HT-29 (cell line): Measurements from ENCODE around the gene KRT39. TPM values are rescaled to one million over a fixed set of nuclear protein-coding genes. Genes with fewer than 3 reads are reported as not detected.
"Not testable (repeated sequence)": the region's sequence is repeated elsewhere in the genome, so short reads cannot be mapped to it uniquely, and the experiment has no call there.

Source experiments
- DNase-seq: peaks from one replicate; pipeline ENCODE4 v3.0.0-alpha.2; 2015; ENCODE audit warnings: low spot score
- total RNA-seq: library from RNA; depleted of rRNA; stranded (reverse); fragments of >200 nt; shearing (Covaris generic); gene quantifications from 2 replicates; pipeline ENCODE4 v1.2.3, GENCODE V29; 2014

KRT39 gene
- total RNA-seq, 1 experiment from 2014 or later = not detected

GRCh38 chr17:40940266-40940665, 26.5 kb downstream of the KRT39 start:
- no peak for DNase-seq

GRCh38 chr17:40938981-40939380, 27.8 kb downstream of the KRT39 start:
- peak; percentile 49 for DNase-seq

DNA sequence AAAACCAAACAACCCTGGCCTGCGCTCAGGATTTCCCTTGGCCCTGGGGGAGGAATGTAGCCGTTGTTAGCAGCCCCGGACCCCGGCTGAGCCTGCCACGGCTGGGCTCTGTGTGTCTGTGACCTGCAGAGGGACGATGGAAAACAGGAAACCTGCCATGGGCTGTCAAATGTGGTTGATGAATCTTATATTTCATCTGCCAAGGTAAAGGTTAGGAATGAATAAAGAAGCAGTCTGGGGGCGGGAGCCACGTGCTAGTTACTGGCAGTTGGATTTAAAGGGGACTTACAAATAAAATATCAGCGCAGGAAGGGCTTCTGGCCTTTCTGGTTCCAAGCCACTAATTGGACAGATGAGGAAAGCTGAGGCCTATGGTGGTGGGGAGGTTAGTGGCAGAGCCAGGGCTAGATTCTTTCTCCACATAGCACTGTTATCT, 29.3 kb downstream of the KRT39 start, which contains the start of gene KRT23:
KRT23 (minus strand) TSS at position 263 of the 436 bp plus-strand sequence. CDS start 1,043 bp downstream, outside the sequence.
- DNase-seq = peak; percentile 42

- peak; percentile 26 for DNase-seq
These were observed 29.8 kb downstream of the KRT39 start for GRCh38 chr17:40936976-40937375.

DNA sequence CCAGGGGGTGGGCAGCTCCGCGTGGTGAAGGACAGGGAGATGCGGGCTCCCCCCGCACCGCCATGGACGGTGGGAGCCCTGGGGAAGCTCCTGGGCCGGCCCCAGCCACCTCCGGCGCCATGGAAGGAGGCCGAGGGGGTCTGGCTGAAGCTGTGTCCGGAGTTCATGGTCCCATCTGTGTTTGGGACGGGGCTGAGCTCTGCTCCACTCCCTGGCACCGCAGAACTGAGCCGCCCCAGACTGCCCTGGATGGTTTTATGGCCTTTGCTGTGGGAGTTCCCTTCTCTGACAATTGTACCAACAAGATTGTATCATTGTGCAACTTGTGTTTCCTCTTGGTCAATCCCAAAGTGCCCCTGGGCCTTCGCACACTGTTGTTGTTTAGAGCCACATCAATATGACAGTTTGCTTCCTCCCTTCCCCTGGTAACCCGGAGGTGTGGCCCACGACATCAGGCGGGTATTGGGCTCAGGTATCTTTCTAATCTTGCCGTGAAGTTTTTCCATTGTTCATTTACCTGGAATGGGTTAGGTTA, 30.2 kb downstream of the KRT39 start:
- DNase-seq = peak; percentile 42

DNA sequence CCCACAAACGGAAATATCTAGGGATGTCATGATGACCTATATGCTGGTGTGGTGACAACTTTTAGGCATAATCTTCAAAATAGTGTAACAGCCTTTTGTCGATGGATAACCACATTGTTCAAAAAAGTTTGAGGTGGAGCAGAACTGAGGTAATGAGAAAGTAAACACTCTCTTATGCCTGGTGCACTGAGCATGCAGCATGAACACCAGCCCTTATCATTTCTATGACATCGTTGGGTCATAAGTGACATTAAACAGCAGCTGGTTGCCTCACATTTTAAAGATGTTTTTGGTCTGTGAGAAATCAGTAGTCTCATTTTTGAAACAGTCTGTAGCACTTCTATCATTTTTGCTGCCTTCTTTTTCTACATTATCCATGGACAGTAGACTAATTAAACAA, 31.1 kb downstream of the KRT39 start:
- no peak for DNase-seq

- no peak for DNase-seq
These were observed 34.1 kb downstream of the KRT39 start for GRCh38 chr17:40932608-40933007.

- DNase-seq = no peak
These were observed 35.4 kb downstream of the KRT39 start for GRCh38 chr17:40931311-40931710.

DNA sequence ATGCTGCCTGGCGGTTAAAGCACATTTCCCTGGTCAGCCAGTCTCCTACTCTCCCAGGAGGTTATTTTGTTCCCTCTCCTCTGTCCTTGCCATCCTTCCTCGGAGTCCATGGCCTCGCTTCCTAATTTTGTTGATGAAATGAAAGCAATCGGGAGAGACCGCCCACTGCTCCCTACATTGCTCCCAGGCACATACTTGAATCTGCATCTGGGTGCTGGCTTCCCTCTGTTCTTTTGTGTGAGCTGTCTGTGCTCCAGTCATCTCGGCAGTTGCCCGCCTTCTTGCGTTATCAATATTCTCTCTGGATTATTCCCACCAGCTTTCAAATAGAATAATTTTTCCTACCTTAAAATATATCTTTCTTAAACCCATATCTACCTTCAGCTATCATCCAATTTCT, 40.4 kb downstream of the KRT39 start:
- no peak for DNase-seq

DNA sequence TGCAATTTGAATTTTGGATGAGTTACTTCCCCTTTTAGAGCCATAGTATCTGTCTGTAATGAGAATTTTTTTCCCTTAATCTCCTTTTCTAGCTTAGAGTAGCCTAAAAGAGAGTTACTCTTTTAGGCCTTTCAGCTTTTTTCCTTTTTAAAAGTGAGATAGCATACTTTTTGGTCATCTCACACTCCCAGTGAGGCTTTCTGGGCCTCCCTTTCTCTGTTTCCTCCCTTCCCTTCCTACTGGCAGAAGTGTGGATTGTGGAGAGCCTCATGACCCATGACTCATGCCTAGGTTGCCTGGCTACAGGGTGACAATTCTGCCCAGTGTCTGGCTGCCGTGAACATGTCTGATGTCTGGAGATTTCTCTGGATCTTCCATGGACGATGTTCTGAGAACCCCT, 44.5 kb downstream of the KRT39 start:
- DNase-seq = peak; percentile 81

GRCh38 chr17:40921026-40921425, 45.7 kb downstream of the KRT39 start:
- DNase-seq = no peak

- not testable (repeated sequence) for DNase-seq
These were observed 49.6 kb downstream of the KRT39 start for GRCh38 chr17:40917116-40917515.

GRCh38 chr17:40916366-40916765, 50.4 kb downstream of the KRT39 start:
- no peak for DNase-seq

DNA sequence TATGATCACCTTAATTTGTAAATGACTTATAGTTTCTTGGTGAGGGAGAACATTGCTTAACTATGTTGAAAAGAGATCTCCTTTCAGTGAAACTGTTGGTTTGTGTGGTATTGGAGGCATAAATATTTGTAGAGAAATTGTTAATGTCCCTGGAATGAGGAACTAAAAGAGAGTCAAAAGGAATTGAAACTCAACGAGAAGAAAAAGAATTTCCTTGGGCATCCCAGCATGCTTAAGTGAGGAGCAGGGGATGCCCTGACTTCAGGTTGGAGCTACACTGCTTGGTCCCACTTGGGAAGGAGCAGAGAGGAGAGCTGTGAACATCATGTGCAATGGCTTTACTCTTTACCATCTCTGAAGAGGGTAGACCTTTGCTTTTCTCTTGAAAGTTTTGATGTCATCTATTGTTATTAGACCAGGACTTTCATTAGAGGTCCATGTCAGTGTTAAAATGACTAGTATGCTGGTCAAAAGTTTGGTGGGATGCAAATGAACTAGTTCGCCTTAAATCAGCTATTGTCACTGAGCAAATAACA, 51.0 kb downstream of the KRT39 start:
- no peak for DNase-seq

- DNase-seq = peak; percentile 81
These were observed 51.5 kb downstream of the KRT39 start for GRCh38 chr17:40915199-40915661.

DNA sequence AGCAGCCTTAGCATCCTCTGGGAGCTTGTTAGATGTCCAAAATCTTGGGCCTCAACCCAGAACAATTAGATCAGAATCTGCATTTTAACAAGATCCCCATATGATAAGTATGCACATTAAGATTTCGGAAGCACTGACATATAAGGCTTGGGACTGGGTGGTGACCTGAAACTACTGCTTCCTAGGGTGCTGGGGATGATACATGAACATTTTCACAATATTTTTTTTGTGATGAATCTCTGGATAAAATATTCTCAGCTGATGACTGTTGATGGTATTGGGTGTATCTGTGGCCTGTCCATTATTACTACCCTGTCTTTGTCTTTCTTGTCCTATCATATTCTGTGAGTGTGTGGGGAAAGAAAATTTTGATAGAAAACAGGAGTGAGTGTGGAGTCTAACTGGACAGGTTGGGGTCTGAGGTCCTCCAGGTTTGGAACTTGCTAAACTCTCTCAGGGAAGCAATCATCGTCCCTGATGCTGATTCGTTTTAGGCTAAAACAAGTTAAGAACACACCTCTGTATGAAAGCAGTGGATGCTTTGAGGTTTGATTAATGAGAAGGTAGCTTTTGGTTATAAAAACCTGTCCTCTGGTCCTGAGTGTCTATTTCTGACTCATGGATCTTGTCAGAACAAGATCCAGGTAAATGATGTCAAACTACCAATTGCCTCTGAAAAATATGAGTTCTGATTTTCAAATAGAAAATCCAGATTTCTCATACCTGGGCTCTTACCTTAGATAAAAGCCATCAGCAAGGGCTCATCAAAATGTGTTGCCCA, 52.5 kb downstream of the KRT39 start:
- DNase-seq = no peak

GRCh38 chr17:40912486-40913210, 54.1 kb downstream of the KRT39 start:
- no peak for DNase-seq

- DNase-seq = peak; percentile 7
These were observed 56.3 kb downstream of the KRT39 start for GRCh38 chr17:40910441-40910841.

DNA sequence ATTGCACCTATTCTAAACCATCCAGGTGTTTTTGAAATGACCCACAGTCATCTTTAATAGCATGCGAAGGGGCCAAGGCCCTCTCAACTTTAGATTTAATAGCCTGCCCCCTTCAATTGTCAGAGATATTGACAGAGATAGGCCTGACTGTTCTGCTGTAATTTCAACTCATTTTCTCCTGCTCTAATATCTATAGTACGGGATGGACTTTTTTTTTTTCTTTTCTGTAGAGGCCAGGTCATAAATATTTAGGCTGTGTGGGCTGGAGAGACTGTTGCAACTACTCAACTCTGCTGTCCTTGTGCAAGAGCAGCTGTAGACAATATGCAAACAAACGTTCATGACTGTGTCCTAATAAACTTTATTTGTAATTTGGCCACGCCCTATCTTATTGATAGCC, 57.0 kb downstream of the KRT39 start:
- DNase-seq = no peak

DNA sequence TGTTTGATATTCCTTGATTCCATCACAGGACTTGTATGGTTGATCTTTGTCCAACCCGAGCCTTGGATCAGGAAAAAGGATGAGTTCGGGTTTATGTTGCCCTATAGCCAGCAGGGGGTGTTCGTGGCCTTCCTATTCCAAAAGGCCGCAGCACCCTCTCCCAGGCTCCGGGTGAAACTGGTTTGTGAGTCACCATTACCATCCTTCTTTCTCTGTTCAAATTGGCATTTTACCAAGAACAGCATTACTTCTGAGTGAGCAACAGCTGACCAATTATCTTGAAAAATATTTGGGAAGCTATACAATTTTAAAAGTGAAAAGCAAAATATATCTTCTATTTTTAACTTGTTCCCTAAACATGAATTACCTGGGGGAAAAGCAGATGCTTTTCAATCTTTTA, 57.4 kb downstream of the KRT39 start:
- DNase-seq = peak; percentile 98
